GM19043 (cell line): ENCODE measurements around the gene DPYSL3.
A peak's percentile ranks its signal among the peaks of the same experiment; 100 is the strongest.

Experiments used
- ATAC-seq: cut with Tn5 transposase; IDR thresholded peaks from one replicate; pipeline ENCODE4 v1.9.1; 2021; ENCODE audit warnings: low read depth; ENCODE audit not compliant: unreplicated experiment

DPYSL3 gene

DNA sequence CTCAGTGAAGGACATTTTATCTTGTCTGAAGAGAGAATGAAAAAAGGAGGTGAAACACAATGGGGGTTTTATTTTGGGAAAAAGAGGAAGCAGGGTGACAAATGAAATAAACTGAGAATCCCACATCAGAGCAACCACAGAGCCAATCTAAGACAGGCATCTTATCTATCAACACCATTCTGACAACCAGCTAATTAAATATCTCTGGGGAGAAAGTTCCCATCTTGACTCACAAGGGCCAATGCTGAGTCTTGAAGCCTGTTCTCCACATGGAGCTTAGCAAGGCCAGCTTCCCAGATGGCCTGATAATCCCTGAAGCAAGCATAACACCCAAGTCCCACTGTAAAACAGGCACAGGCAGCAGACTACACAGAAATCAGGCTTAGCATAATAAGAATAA is 30.4 kb downstream of the DPYSL3 start:
- ATAC-seq, result no peak

DNA sequence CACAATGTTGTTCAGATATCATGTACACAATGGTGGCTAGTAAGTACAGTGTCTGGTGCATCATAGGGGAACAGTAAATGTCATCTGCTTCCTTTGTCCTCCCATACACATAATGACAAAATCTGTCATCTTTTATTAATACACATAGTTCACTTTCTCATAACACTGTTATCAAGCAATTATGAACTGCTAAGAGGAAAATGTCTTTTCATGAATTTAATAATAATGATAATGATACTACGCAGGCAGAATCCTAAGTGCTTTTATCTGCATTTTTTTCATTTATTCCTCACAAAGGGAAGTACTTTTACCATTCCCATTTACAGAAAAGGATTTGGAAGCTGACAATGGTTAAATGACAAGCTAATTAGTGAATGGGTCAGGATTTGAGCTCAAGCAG is 35.7 kb downstream of the DPYSL3 start:
- ATAC-seq, result no peak

- ATAC-seq, result no peak
Observed at GRCh38 chr5:147472664-147473475, 37.0 kb downstream of the DPYSL3 start.

DNA sequence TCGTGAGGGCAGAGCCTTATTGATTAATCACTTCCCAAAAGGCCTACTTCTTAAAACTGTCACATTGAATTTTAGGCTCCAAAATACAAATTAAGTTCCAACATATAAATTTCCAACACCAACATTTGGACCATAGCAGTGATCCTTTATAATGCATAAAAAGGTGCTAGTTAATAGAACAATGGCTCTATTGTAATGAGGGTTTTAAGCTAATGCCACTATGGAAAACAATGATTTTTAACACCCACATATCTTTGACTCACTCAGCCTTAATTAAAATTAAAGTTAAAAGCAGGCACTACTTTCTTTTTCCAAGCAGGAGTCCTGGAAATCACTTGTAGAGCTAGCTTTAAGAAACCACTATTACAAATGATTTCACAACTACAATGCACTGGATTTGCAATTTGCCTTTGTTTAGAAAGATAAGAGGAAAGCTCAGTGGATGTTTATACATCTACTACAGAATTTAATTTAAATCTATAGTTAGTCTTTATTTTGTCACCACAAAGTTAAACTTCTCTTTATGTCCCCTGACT is 41.8 kb downstream of the DPYSL3 start:
- no peak for ATAC-seq

- ATAC-seq, result no peak
Observed at GRCh38 chr5:147466360-147466980, 43.4 kb downstream of the DPYSL3 start.

GRCh38 chr5:147465747-147466146 is 44.1 kb downstream of the DPYSL3 start:
- no peak for ATAC-seq

- ATAC-seq, result no peak
Observed at GRCh38 chr5:147464211-147464610, 45.7 kb downstream of the DPYSL3 start.

DNA sequence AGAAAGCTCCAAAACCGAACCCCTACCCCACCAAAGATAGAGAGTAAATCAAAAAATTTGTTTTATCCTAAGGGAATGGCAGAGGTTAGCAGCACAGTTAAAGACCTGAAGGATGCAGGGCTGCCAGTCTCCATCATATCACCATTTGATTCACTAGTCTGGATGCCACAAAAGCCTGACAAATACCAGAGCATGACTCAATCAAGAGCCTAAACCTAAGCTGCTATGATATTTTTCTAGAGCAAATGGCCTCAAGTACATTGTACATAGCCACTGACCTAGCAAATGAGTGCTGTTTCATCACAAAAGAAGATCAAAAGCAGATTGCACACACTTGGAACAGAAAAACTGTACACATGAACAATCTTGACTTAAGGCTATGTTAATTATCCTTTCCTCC is 48.0 kb downstream of the DPYSL3 start:
- no peak for ATAC-seq

DNA sequence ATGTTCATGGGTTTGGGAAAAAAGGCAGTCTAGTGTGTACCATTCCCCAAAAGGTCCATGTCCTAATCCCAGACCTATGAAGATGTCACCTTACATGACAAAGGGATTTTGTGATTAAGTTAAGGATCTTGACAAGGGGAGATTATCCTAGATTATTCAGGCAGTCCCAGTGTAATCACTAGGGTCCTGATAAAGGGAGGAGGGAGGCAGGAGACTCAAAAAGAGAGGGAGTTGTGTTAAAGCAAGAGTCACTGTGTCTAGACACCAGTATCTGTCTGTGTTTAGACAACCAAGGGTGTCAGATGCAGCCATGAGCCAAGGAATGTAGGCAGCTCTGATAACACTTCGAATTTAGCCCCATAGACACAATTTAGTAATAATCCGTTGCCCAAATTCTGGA is 49.5 kb downstream of the DPYSL3 start:
- no peak for ATAC-seq

- ATAC-seq, result no peak
Observed at GRCh38 chr5:147458581-147458980, 51.3 kb downstream of the DPYSL3 start.

GRCh38 chr5:147455822-147456450 is 53.9 kb downstream of the DPYSL3 start:
- no peak for ATAC-seq

DNA sequence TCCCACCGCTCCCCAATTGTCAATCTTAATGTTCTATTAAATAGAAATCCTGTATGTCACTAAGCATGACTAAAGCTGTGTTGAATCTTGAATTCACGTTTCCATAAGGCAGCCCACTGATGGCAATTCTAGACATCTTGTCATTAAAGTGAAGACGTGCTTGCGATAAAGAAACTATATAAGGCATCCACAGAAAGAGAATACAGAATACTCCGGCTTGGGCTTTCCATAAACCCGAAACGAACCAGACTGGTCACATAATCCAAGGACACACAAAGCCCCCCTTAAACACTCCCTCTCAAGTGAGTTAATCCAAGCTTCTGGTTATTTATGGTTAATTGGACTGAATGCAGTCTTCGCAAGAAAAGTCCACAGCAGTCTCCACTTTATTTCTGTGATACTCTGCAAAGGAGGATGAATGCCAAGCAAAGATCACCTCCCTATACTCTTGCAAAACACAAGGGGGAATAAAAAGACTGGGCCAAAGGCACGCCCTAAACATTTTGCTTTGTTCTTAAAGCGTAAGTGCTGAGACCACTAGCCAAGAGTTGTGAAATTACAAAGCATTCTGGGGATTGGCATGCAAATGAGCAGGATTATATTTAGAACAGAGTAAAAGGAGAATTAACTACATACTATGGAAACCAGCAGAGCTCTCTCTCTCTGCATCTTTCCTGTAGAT is 54.7 kb downstream of the DPYSL3 start:
- ATAC-seq, result no peak

DNA sequence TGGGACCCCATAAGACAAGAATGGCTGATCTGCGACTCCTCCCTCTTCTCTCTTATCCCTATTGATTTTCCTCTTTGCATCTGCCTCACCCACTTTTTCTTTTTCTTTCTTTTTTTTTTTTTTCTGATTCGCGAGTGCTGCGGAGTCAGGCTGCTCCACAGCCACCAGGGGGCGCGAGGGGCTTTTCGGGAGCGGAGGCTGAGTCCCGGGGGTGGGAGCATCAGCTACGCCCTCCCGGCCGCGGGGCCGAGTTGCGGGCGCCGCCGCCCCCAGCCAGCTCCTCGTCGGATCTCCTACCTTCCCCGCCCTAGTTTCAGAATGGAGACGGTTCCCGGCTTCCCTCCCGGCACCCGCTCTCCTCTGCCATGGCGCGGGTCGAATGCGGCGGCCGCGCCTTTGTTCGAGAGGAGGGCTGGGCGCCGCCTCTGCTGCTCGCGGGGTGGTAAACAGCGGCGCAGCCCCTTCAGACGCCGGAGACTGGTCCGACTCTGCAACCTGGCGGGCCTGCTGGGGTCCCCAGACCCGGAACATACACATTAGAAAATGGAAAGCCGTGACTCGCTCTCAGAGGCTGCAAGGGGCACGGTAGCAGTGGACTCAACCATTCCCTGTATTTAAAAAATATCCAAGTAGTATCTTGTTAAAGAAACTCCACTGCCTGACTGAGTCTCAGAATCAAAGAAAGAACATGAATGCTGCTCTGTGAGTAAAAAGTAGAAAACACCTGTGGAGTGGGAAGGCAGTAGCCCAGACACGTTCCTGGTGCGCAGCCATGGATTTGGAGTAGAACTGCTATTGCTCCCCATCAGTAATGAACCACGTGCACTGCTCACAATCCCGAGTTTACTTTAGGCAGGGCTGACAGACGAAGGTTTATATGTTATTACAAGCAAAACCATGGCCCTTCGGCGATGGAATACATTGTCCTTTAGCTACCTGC is 55.7 kb downstream of the DPYSL3 start:
- peak; percentile 78 for ATAC-seq

DNA sequence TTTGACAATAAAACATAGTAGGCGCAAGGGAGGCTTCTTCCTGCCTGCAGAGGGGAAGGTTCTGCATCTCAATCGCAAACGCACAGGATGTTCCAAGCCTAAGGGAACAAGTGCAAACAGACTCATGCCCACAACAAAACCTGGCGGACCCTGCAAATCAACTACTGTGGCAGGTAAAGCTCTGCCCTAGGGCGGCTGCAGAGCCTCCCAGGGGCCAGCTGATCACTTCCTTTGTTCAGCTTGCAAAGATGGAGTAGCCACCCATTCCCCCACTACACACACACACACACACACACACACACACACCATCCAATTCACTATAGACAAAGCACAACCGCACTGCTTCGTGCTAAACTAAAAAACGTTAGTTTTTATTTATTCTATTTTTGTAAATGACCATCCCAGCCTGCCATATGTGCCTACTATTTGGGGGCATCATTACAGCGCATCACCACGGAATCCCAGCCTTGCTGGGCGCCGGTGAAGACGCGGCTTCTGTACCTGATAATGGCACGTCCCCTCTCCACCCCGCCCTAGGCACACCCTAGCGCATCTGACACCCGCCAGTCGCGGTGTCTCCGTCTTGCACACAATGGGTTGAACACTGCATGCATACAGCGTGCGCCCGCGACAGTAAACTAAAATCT is 57.6 kb downstream of the DPYSL3 start:
- ATAC-seq, result no peak

DNA sequence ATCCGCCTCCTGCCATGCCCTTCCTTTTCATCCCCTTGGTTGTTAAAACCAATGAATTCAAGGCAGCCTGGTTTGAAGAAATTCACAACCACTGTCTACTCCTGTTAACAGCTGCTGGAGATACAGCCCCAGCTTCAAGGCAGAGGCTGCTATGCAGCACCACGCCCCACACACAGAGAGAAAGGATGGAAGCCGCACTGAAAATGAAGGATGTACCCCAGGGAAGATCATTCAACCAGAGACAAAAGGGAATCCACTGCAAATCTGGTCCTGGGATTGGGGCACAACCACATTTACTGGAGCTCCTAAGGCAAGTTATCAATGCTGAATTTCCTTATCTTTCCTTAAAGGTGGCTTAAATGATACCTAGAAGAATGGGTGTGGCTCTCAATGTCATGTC is 58.7 kb downstream of the DPYSL3 start:
- ATAC-seq, result no peak

- no peak for ATAC-seq
Observed at GRCh38 chr5:147450606-147451005, 59.3 kb downstream of the DPYSL3 start.

DNA sequence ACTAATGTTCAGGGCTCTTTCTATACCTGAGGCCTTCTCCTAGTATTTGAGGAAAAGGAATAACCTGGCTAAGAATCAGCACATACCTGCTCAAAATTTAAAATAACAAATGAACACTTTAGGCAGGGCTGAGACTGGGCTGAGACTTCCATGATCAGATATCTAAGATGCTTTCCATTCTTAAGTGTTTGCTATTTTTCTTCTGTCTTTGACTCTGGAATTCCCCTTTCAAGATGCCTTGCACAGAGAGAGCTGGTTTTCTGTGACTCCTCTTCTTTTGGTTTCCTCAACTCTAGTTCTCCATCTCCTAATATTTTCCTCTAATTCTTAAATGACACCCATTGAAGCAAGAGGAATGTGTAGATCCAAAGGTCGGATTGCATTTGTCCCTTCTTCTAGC is 61.1 kb downstream of the DPYSL3 start:
- ATAC-seq, result no peak

GRCh38 chr5:147446523-147446922 is 63.3 kb downstream of the DPYSL3 start:
- ATAC-seq, result no peak

- no peak for ATAC-seq
Observed at GRCh38 chr5:147445917-147446316, 64.0 kb downstream of the DPYSL3 start.
